IMR-90 (cell line): ENCODE results near the gene METTL4. TPM values are rescaled to one million over a fixed set of nuclear protein-coding genes. Genes with fewer than 3 reads are reported as not detected.

Source experiments
- ATAC-seq: fragments of 200-7000 bp; cut with Tn5 transposase; 2 replicates; pipeline ENCODE4 v1.9.1; 2020; ENCODE audit warnings: low read depth, mild to moderate bottlenecking, moderate library complexity
- BruUV-seq: library from RNA; stranded (reverse); fragments of 400-500 nt; replicated peaks from 2 replicates; lab custom pipeline; 2021; lab: Mats Ljungman, UMichigan
- CTCF ChIA-PET: fragments of 300-600 bp; formaldehyde crosslinking; extraction: SDS; loops from one replicate; lab custom pipeline; 2021; ENCODE audit warnings: antibody characterized with exemption; lab: Yijun Ruan, JAX
- POLR2A ChIA-PET: fragments of 300-600 bp; sonication (Branson Sonifier 250); formaldehyde crosslinking; loops from one replicate; lab custom pipeline; 2022; ENCODE audit warnings: antibody characterized with exemption; ENCODE audit not compliant: unreplicated experiment; lab: Charles Lee
- DNase-seq: peaks from one replicate; pipeline ENCODE4 v3.0.0; 2013
- H2AFZ ChIP-seq: replicated peaks from 2 replicates; pipeline ENCODE3; 2013; ENCODE audit warnings: low read length, mild to moderate bottlenecking; ENCODE audit not compliant: poor library complexity
- H2AK5ac ChIP-seq: 2 replicates; pipeline ENCODE4 v1.6.1; 2013; ENCODE audit warnings: low read depth, low read length, inconsistent platforms
- H2AK9ac ChIP-seq: replicated peaks from 2 replicates; pipeline ENCODE3; 2013; ENCODE audit warnings: mild to moderate bottlenecking, low read depth, low read length, moderate library complexity; ENCODE audit not compliant: poor library complexity
- H2BK120ac ChIP-seq: 2 replicates; pipeline ENCODE4 v1.6.1; 2013; ENCODE audit warnings: low read depth, low read length, inconsistent platforms
- H2BK15ac ChIP-seq: 3 replicates; pipeline ENCODE4 v1.6.1; 2013; ENCODE audit warnings: low read depth, low read length, inconsistent platforms
- H2BK20ac ChIP-seq: 2 replicates; pipeline ENCODE4 v1.6.1; 2013; ENCODE audit warnings: low read depth, mild to moderate bottlenecking, inconsistent platforms, low read length, moderate library complexity
- H2BK5ac ChIP-seq: 2 replicates; pipeline ENCODE4 v1.6.1; 2013; ENCODE audit warnings: mild to moderate bottlenecking, low read depth, low read length, inconsistent platforms; ENCODE audit not compliant: poor library complexity, severe bottlenecking
- H3K14ac ChIP-seq: replicated peaks from 2 replicates; pipeline ENCODE4 v1.6.1; 2013; ENCODE audit warnings: low read depth, low read length, inconsistent platforms
- H3K18ac ChIP-seq: 2 replicates; pipeline ENCODE4 v1.6.1; 2013; ENCODE audit warnings: low read depth, low read length, control low read depth
- H3K23ac ChIP-seq: 2 replicates; pipeline ENCODE4 v1.6.1; 2013; ENCODE audit warnings: low read depth, low read length, inconsistent platforms
- H3K27ac ChIP-seq: 2 replicates; pipeline ENCODE4 v1.5.1; 2013; ENCODE audit warnings: mild to moderate bottlenecking, control low read depth, low read length; ENCODE audit not compliant: insufficient read depth
- H3K27me3 ChIP-seq: 2 replicates; pipeline ENCODE4 v1.6.1; 2013; ENCODE audit warnings: low read length; ENCODE audit not compliant: control insufficient read depth, insufficient read depth
- H3K36me3 ChIP-seq: 2 replicates; pipeline ENCODE4 v1.6.1; 2013; ENCODE audit warnings: low read length, mixed read lengths; ENCODE audit not compliant: control insufficient read depth, insufficient read depth
- H3K4ac ChIP-seq: 2 replicates; pipeline ENCODE4 v1.6.1; 2013; ENCODE audit warnings: low read depth, low read length, inconsistent platforms
- H3K4me1 ChIP-seq: 2 replicates; pipeline ENCODE4 v1.6.1; 2013; ENCODE audit warnings: low read length, mixed read lengths; ENCODE audit not compliant: control insufficient read depth, insufficient read depth
- H3K4me2 ChIP-seq: 2 replicates; pipeline ENCODE4 v1.6.1; 2013; ENCODE audit warnings: low read depth, mild to moderate bottlenecking, control low read depth, low read length, moderate library complexity
- H3K4me3 ChIP-seq: 2 replicates; pipeline ENCODE4 v1.5.1; 2013; ENCODE audit warnings: low read depth, mild to moderate bottlenecking, control low read depth, low read length, moderate library complexity; ENCODE audit not compliant: insufficient read depth
- H3K56ac ChIP-seq: 2 replicates; pipeline ENCODE4 v1.6.1; 2013; ENCODE audit warnings: low read length, inconsistent platforms; ENCODE audit not compliant: insufficient read depth; ENCODE audit errors: extremely low read depth
- H3K79me1 ChIP-seq, 2 experiments: 2 replicates each; pipeline ENCODE4 v1.6.1; 2013; ENCODE audit warnings: low read length in 2 of 2, inconsistent platforms in 1 of 2, low read depth in 1 of 2
- H3K9ac ChIP-seq: 2 replicates; pipeline ENCODE4 v1.6.1; 2013; ENCODE audit warnings: low read depth, low read length, control low read depth
- H3K9me1 ChIP-seq: 2 replicates; pipeline ENCODE4 v1.6.1; 2013; ENCODE audit warnings: low read length, inconsistent platforms; ENCODE audit not compliant: insufficient read depth
- H3K9me3 ChIP-seq: 2 replicates; pipeline ENCODE4 v1.6.1; 2013; ENCODE audit warnings: low read length; ENCODE audit not compliant: control insufficient read depth, insufficient read depth
- H4K20me1 ChIP-seq: 2 replicates; pipeline ENCODE4 v1.6.1; 2013; ENCODE audit warnings: low read length, inconsistent platforms; ENCODE audit not compliant: insufficient read depth
- H4K5ac ChIP-seq: 2 replicates; pipeline ENCODE4 v1.6.1; 2013; ENCODE audit warnings: mild to moderate bottlenecking, low read depth, low read length, control low read depth
- H4K8ac ChIP-seq, 2 experiments: 2 replicates each; pipeline ENCODE4 v1.6.1; 2013; ENCODE audit warnings: low read depth in 2 of 2, low read length in 2 of 2, control low read depth in 1 of 2, inconsistent platforms in 1 of 2
- H4K91ac ChIP-seq: 2 replicates; pipeline ENCODE4 v1.6.1; 2013; ENCODE audit warnings: low read depth, low read length, inconsistent platforms; ENCODE audit not compliant: insufficient read depth
- CEBPB ChIP-seq: IDR thresholded peaks from 2 replicates; pipeline ENCODE4 v1.6.1; 2012; ENCODE audit warnings: low read depth, low read length, improper control_type of control experiment
- POLR2A ChIP-seq: IDR thresholded peaks from 2 replicates; pipeline ENCODE4 v1.6.1; 2012; ENCODE audit warnings: mild to moderate bottlenecking, low read depth, low read length
- RCOR1 ChIP-seq: IDR thresholded peaks from 2 replicates; pipeline ENCODE4 v1.6.1; 2012; ENCODE audit warnings: mild to moderate bottlenecking, low read length, improper control_type of control experiment; ENCODE audit not compliant: insufficient replicate concordance
- SMC3 ChIP-seq: fragments of 150-350 bp; IDR thresholded peaks from 2 replicates; pipeline ENCODE4 v1.6.1; 2016; ENCODE audit warnings: low read depth, mild to moderate bottlenecking, antibody characterized with exemption, low read length, moderate library complexity
- WGBS, 2 experiments: methylation state at CpG; one replicate each; pipeline versions ENCODE4 v1.1.5 to v1.1.7; 2013; ENCODE audit warnings: missing lambda C conversion rate in 2 of 2; ENCODE audit not compliant: insufficient read length in 1 of 2; ENCODE audit errors: extremely low coverage in 2 of 2; 5-methylcytosine and 5-hydroxymethylcytosine counted together
- dilution Hi-C: fragments of 300-500 bp; cut with HindIII; formaldehyde crosslinking; loops from one replicate; pipeline ENCODE4 v1.14.3; 2018; ENCODE audit warnings: low sequenced_read_pairs; ENCODE audit not compliant: unreplicated experiment
- in situ Hi-C: fragments of 300-500 bp; cut with MboI; formaldehyde crosslinking; loops from 3 replicates; pipeline ENCODE4 v1.14.3; 2019; ENCODE audit warnings: low sequenced_read_pairs, inconsistent platforms, mixed read lengths
- intact Hi-C: fragments of 100-400 bp; cut with micrococcal nuclease; formaldehyde crosslinking; loops from 2 replicates; pipeline ENCODE4 v1.10.0; 2022
- microRNA-seq, 2 experiments: library from miRNA; stranded (forward) in 1 of 2; unstranded in 1 of 2; fragments of 10-50 nt in 1 of 2; fragments of <30 nt in 1 of 2; gene quantifications in 1 of 2; microRNA quantifications in 1 of 2; one replicate each; pipeline versions ENCODE3 to v1.1.0; 2013 to 2020; ENCODE audit not compliant: insufficient read depth in 1 of 2, insufficient read length in 1 of 2, unreplicated experiment in 1 of 2
- polyA plus RNA-seq, 3 experiments: library from polyadenylated mRNA; depleted of rRNA; stranded (reverse); fragments of >200 nt; gene quantifications; 2 replicates each; pipeline ENCODE4 v1.2.3, GENCODE V29; 2012; ENCODE audit warnings: low replicate concordance in 1 of 3
- small RNA-seq, 5 experiments: library from RNA; depleted of rRNA; stranded (forward); fragments of <200 nt; gene quantifications; one replicate each; pipeline ENCODE3, GENCODE V24; 2012
- total RNA-seq: library from RNA; depleted of rRNA; stranded (reverse); fragments of >200 nt; gene quantifications from 2 replicates; pipeline ENCODE4 v1.2.3, GENCODE V29; 2012; rRNA removed

The METTL4 gene
- total and polyA plus RNA-seq, 2 of the 4 experiments (the other 2 are of a cell fraction) = 4.9 to 5.4 TPM

DNA sequence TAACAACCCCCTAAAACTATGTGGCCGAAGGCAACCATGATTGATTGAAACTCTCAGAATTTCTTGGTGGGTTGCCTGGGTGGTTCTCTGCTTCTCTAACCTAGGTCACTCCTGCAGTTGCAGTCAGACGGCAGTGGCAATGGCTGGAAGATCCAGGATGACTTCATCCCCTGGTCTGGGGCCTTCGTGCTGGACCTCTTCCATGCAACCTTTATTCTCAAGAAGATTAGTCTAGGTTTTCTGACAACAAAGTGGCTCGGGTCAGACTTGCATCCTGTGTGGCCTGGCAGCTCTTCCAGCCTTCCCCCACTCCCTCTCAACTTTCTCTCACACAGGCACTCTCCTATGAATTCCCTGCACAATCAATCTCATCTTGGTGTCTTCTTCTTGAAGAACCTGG lies 76.4 kb downstream of the METTL4 start:
- H2AFZ ChIP-seq = no peak overlapping the region
- intact Hi-C loops = no loop called here
- ChIA-PET POLR2A (no interaction called here), CTCF (no interaction called here)
- TF ChIP-seq POLR2A = no peak
- no peak for TF ChIP-seq CEBPB
- TF ChIP-seq SMC3 = no peak
- TF ChIP-seq RCOR1 = no peak
- H4K91ac ChIP-seq = no peak overlapping the region
- H3K23ac ChIP-seq = no peak overlapping the region
- no peak overlapping the region for H3K27ac ChIP-seq
- no peaks in the 10 kb centered on the region for H3K9me1 ChIP-seq
- H3K79me1 ChIP-seq = no peaks in the 10 kb centered on the region
- no peak overlapping the region for H2BK5ac ChIP-seq
- no peak overlapping the region for H4K5ac ChIP-seq
- no TSS peak for BruUV-seq
- H3K4me1 ChIP-seq = no peaks in the 10 kb centered on the region
- H2BK15ac ChIP-seq = no peak overlapping the region
- H3K4me2 ChIP-seq = no peak overlapping the region
- no peak overlapping the region for H3K18ac ChIP-seq
- no peak overlapping the region for H3K56ac ChIP-seq
- H3K9me3 ChIP-seq = no peaks in the 10 kb centered on the region
- no peaks in the 10 kb centered on the region for H4K20me1 ChIP-seq
- no peak overlapping the region for H2BK20ac ChIP-seq
- 0 out of 2 replicates have a peak overlapping the region, but pooled peaks have one; percentile 4 for H3K4ac ChIP-seq
- H2BK120ac ChIP-seq = no peak overlapping the region
- H3K9ac ChIP-seq = no peak overlapping the region
- no peaks in the 10 kb centered on the region for H3K36me3 ChIP-seq
- in situ Hi-C loops = no loop called here
- no peak for ATAC-seq
- 0% methylated on average over 2 of the region's 4 CpGs; no CpG with 5 or more reads in 1 of the 2 experiments for WGBS, 2 experiments
- no peaks in the 10 kb centered on the region for H3K27me3 ChIP-seq
- H2AK9ac ChIP-seq = no peak overlapping the region
- H4K8ac ChIP-seq = no peak overlapping the region
- no peak overlapping the region for H3K4me3 ChIP-seq
- dilution Hi-C loops = no loop called here
- no peak overlapping the region for H2AK5ac ChIP-seq
- no peak overlapping the region for H3K14ac ChIP-seq
- DNase-seq = peak; percentile 2

Small RNA genes lying within 50 kb of the gene (microRNA-seq; reads per million reads assigned to microRNA genes)
- gene RF00019 (ENCODE audit: insufficient read depth, insufficient read length) = not detected
- not detected for gene RF01233 (ENCODE audit: insufficient read depth, insufficient read length)

Small RNA genes lying within 50 kb of the gene (small RNA-seq; reads per million reads assigned to genes)
- gene RF00019 = 0 reads per million in 5 experiments
- gene RF01233 = 0 reads per million in 5 experiments

Other genes with a start within 250 kb of the METTL4 start
- gene NDC80, start 52 bp upstream of the METTL4 start, total RNA-seq = 11.8 and 15.3 TPM in 2 replicates
- gene NDC80, start 52 bp upstream of the METTL4 start, polyA plus RNA-seq (2012; rRNA removed) = 11.1 and 15.5 TPM in 2 replicates
- 47.3 and 78.6 TPM in 2 replicates for gene SMCHD1, start 84.2 kb upstream of the METTL4 start, total RNA-seq
- gene SMCHD1, start 84.2 kb upstream of the METTL4 start, polyA plus RNA-seq (2012; rRNA removed) = 11.2 and 14.8 TPM in 2 replicates